ENCODE data around the gene PAK2. TPM values are rescaled to one million over a fixed set of nuclear protein-coding genes. Genes with fewer than 3 reads are reported as not detected.
A peak's percentile ranks its signal among the peaks of the same experiment; 100 is the strongest.
"Not testable (repeated sequence)": the region's sequence is repeated elsewhere in the genome, so short reads cannot be mapped to it uniquely, and the experiment has no call there.

PAK2 gene
- total RNA-seq, 1 donor from 2014 or later, result 48.1 TPM

DNA sequence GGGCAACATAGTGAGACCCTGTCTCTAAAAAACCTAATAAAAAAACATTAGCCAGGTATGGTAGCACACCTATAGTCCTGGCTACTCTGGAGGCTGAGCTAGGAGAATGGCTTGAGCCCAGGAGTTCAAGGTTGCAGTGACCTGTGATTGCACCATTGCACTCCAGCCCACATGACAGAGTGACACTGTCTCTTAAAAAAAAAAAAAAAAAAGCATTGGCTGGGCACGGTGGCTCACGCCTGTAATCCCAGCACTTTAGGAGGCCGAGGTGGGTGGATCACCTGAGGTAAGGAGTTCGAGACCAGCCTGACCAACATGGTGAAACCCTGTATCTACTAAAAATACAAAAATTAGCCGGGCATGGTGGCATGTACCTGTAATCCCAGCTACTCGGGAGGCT, 99.7 kb downstream of the PAK2 start:
- FAIRE-seq; DNase-seq (ENCODE audit: low spot score in 2 of 2): not testable (repeated sequence)

GRCh38 chr3:196842567-196843434, 103.1 kb downstream of the PAK2 start:
- no peak for FAIRE-seq
- DNase-seq (ENCODE audit: low spot score in 2 of 2), result no peak

- no peak for DNase-seq (ENCODE audit: low spot score in 2 of 2)
- FAIRE-seq, result no peak
Measured at GRCh38 chr3:196843435-196844110, 103.9 kb downstream of the PAK2 start.

DNA sequence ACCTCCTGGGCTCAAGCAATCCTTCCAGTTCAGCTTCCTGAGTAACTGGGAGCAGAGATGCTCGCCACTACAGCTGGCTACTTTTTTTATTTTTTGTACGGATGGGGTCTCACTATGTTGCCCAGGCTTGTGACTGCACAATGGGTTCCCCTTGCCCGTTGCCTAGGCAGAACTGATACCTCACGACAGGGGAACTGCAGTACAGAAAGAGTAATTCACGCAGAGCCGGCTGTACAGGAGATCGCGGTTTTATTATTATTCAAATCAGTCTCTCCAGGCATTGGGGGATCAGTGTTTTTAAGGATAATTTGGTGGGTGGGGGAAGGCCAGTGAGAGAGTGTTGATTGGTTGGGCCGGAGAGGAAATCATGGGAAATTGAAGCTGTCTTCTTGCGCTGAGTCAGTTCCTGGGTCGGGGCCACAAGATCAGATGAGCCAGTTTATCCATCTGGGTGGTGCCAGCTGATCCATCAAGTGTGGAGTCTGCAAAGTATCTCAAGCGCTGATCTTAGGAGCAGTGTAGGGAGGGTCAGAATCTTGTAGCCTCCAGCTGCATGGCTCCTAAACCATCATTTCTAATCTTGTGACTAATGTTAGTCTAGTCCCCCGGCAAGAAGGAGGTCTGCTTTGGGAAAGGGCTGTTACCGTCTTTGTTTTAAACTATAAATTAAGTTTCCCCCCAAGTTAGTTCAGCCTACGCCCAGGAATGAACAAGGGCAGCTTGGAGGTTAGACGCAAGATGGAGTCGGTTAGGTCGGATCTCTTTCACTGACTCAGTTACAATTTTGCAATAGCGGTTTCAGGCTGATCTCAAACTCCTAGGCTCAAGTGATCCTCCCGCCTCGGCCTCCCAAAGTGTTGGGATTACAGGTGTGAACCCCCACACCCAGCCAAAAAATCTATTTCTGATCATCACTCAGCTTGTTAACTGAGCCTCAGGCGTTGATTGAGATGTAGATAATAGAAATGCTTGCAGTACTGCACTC, 104.9 kb downstream of the PAK2 start:
- FAIRE-seq; DNase-seq (ENCODE audit: low spot score in 2 of 2): not testable (repeated sequence)

GRCh38 chr3:196848375-196848774, 108.7 kb downstream of the PAK2 start:
- FAIRE-seq; DNase-seq (ENCODE audit: low spot score in 2 of 2): not testable (repeated sequence)

DNA sequence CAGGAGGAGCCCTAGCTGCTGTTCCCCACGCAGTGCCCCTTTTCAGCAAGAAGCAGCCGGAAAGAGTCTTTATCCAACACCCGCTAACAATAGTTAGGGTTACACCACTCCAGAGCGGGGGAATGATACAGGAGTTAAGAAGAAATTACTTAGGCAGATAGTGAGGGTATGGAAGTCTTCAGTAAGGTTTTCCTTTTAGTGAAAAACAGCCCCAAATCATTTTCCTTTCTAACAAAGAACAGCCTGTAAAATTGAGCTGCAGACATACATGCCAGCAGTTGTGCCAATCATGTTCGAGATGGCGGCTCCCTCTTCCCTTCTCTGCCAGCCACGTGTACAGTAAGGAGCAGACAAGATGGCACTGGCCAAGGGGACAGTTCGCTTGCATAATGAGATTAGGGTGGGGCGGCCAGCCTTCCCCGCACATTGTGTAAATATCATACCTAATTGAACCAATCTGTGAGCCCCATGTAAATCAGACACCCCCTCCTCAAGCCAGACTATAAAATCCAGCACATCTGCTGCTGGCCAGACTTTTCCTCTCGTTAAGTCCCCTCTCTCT, 109.6 kb downstream of the PAK2 start:
- no peak for FAIRE-seq
- DNase-seq (ENCODE audit: low spot score in 2 of 2), result no peak

GRCh38 chr3:196863000-196863399, 123.3 kb downstream of the PAK2 start:
- not testable (repeated sequence) for FAIRE-seq; DNase-seq (ENCODE audit: low spot score in 2 of 2)

DNA sequence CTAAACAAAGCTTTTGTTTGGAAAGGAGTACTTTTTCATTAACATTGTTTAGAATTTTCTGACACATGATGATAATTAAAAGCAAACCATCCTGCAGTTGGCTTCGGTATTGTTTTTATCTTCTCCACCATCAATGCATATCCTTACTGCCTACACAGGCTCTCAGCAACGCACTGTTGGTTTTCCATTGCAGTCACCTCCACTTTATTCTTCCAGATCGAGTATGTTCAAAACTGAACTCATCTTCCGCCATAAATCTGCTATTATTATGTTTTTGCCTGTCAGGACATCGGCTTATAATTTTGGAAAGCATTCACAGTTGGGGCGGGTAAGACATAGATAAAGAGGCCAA, 127.5 kb downstream of the PAK2 start:
- no peak for DNase-seq (ENCODE audit: low spot score in 2 of 2)
- FAIRE-seq, result no peak

DNA sequence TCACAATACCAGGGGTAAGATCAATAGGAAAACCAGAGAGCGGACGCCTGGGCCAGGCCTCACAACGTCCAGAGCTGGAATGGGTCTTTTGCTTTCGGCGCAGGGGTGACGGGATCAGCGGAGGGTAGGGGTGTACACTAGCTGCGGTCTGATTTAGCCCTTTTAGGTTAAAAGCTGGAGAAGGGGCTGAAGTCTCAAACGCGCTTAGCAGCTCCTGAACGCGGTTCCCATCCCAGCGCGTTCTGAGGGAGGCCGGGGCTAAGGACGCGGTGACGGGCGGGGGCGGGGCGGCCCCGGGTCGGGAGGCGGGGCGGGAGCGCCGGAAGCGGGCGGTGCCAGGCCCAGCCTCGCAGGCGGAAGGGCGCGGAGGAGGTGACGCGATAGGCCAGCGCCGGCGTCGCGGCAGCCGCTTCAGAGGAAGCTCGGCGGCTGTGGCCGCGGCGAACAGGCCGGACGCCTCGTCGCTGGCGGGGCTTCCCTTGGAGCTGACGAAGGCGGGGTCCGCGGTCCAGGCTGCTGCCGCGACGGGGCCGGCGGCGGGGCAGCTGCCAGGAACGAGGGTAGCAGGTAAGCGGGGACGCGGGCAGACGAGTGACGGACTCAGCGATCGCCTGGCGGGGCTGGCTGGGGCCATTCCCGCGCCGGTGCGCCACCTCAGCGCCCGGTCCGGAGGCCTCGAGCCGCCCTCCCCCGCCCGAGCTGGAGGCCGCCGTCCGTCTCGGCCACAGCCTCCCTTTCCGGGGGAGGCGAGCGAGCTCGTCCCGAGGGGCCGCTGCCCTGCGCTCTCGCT, 128.0 kb downstream of the PAK2 start, which contains the start of gene SENP5:
Gene SENP5 (plus strand): TSS at position 414 of the 790 bp plus-strand sequence. CDS start 17,262 bp downstream, outside the sequence.
- peak; percentile 92 to 93 for DNase-seq (ENCODE audit: low spot score in 2 of 2)
- FAIRE-seq, result no peak

GRCh38 chr3:196868297-196868661, 128.6 kb downstream of the PAK2 start:
- no peak for FAIRE-seq
- peak in 1 of 2 donors; percentile 18 for DNase-seq (ENCODE audit: low spot score in 2 of 2)

DNA sequence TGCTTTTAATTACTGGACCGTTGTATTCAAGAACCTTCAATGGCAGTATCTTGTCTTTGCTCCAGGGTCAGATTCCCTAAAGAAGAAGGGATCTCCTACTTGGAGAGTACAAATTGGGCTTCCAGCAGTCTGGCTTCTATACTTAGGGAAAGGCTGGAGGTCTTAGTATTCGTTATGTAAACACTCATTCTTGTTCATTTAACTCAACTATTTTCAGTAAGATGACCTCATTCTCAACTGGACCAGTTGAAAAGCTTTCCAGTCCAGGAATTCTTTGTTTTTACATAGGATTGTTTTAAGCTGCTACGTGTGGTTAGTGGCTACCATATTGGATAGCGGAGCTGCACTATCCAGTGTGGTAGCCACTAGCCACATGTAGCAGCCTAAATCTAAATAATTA, 132.7 kb downstream of the PAK2 start:
- DNase-seq (ENCODE audit: low spot score in 2 of 2) (no peak), FAIRE-seq (no peak)

DNA sequence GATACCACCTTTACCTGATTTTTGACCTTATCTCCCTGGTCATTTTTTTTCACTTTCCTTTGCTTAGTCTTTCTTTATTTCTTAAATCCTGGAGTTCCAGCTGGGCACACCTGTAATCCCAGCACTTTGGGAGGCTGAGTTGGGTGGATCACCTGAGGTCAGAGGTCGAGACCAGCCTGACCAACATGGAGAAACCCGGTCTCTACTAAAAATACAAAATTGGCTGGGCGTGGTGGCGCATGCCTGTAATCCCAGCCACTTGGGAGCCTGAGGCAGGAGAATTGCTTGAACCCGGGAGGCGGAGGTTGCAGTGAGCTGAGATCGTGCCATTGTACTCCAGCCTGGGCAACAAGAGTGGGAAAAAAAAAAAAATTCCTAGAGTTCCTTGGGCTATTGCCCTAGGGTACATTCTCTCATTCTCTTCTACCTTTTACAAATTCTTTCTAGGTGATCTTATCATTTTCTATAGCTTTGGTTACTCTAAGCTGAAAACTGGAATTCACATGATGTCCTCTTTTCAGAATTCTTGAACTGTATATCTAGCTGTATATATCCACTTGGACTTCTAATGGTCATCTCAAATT, 134.9 kb downstream of the PAK2 start:
- FAIRE-seq; DNase-seq (ENCODE audit: low spot score in 2 of 2): not testable (repeated sequence)

DNA sequence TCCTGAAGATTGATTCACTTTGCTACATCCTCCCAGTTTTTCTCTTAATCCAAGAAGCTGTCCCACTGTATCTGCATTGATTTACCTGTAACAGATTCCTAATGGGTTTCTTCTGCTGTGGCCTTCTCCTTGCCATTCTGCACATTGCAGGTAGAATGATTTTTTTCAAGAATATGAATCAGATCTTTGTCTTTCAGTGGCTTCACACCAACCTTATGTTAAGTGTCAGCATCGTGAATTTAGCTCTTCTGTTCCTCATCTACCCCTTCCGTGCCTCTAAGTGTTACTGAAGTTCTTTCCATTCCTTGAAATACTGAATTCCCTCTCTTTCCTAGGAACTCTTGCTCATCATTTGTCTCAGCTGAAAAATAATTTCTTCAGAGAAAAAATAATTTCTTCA, 135.6 kb downstream of the PAK2 start:
- DNase-seq (ENCODE audit: low spot score in 2 of 2), result no peak
- FAIRE-seq, result no peak

Small RNAs within 50 kb of the gene (small RNA-seq; reads per million reads assigned to genes)
- gene RNU4-89P (not detected), gene RNU6-42P (not detected), gene RNU6-646P (not detected)

Other genes with a start within 250 kb of the PAK2 start
- gene RNF168, start 236.1 kb upstream of the PAK2 start, total RNA-seq, result 26.9 TPM
- gene SMCO1, start 224.5 kb upstream of the PAK2 start, total RNA-seq, result not detected
- 7.3 TPM for gene WDR53, start 171.3 kb upstream of the PAK2 start, total RNA-seq
- gene FBXO45, start 171.2 kb upstream of the PAK2 start, total RNA-seq, result 43.6 TPM
- 0.82 TPM for gene NRROS, start 100.2 kb upstream of the PAK2 start, total RNA-seq
- gene CEP19, start 27.6 kb upstream of the PAK2 start, total RNA-seq, result 10.6 TPM
- 59.9 TPM for gene PIGX, start 27.5 kb upstream of the PAK2 start, total RNA-seq
- gene SENP5, start 128.1 kb downstream of the PAK2 start, total RNA-seq, result 75.0 TPM
- gene NCBP2, start 202.7 kb downstream of the PAK2 start, total RNA-seq, result 91.3 TPM
- gene PIGZ, start 229.0 kb downstream of the PAK2 start, total RNA-seq, result 2.9 TPM

Data from frontal cortex (tissue), 4 donors.